SK-N-SH (cell line): ENCODE results near the gene RASAL3. TPM values are rescaled to one million over a fixed set of nuclear protein-coding genes. Genes with fewer than 3 reads are reported as not detected.

Source experiments
- CTCF ChIA-PET: fragments of 300-600, 350-600 bp; formaldehyde crosslinking; extraction: SDS; loops from one replicate; lab custom pipeline; 2021; lab: Yijun Ruan, JAX
- POLR2A ChIA-PET: fragments of 350-600 bp; sonication (Branson Sonifier 250); formaldehyde crosslinking; extraction: SDS; loops from one replicate; lab custom pipeline; 2020; ENCODE audit warnings: antibody characterized with exemption, inconsistent platforms; lab: Yijun Ruan, JAX
- DNase-seq: peaks from one replicate; pipeline ENCODE4 v3.0.0; 2012
- H2AFZ ChIP-seq: fragments of 200-600 bp; sonication (generic); 2 replicates; pipeline ENCODE4 v1.8.1; 2016; ENCODE audit warnings: antibody characterized with exemption, mild to moderate bottlenecking, low read depth
- H3F3A ChIP-seq: fragments of 200-600 bp; sonication (generic); replicated peaks from 2 replicates; pipeline ENCODE3; 2016; ENCODE audit warnings: antibody characterized with exemption, mild to moderate bottlenecking; ENCODE audit not compliant: insufficient read depth
- H3K27ac ChIP-seq, 2 experiments: fragments of 200-500 bp in 1 of 2; fragments of 200-600 bp in 1 of 2; sonication (Bioruptor generic) in 1 of 2; sonication (generic), shearing (Covaris generic) in 1 of 2; 2 replicates each; pipeline versions ENCODE4 v1.5.1 to v1.6.1; 2014 to 2016; ENCODE audit warnings: low read depth in 2 of 2, inconsistent platforms in 1 of 2, low read length in 1 of 2, mild to moderate bottlenecking in 1 of 2, mixed read lengths in 1 of 2
- H3K27me3 ChIP-seq: fragments of 200-600 bp; sonication (generic), shearing (Covaris generic); 2 replicates; pipeline ENCODE4 v1.6.1; 2016; ENCODE audit warnings: mixed run types; ENCODE audit not compliant: insufficient read depth
- H3K36me3 ChIP-seq, 2 experiments: fragments of 200-500 bp in 1 of 2; fragments of 200-600 bp in 1 of 2; sonication (Bioruptor generic) in 1 of 2; sonication (generic) in 1 of 2; replicated peaks in 1 of 2; 2 replicates each; pipeline versions ENCODE3 to v1.5.1; 2014 to 2016; ENCODE audit warnings: low read length in 1 of 2, mild to moderate bottlenecking in 1 of 2; ENCODE audit not compliant: insufficient read depth in 2 of 2, control insufficient read depth in 1 of 2
- H3K4me1 ChIP-seq, 2 experiments: fragments of 200-500 bp in 1 of 2; fragments of 200-600 bp in 1 of 2; sonication (Bioruptor generic) in 1 of 2; sonication (generic), shearing (Covaris generic) in 1 of 2; 2 replicates each; pipeline versions ENCODE4 v1.5.1 to v1.6.1; 2014 to 2016; ENCODE audit warnings: low read depth in 1 of 2, low read length in 1 of 2, mixed run types in 1 of 2; ENCODE audit not compliant: insufficient read depth in 2 of 2, control insufficient read depth in 1 of 2
- H3K4me2 ChIP-seq: fragments of 200-600 bp; sonication (generic), shearing (Covaris generic); 2 replicates; pipeline ENCODE4 v1.6.1; 2017; ENCODE audit warnings: mixed run types
- H3K4me3 ChIP-seq, 2 experiments: fragments of 200-500 bp in 1 of 2; fragments of 200-600 bp in 1 of 2; sonication (Bioruptor generic) in 1 of 2; sonication (generic), shearing (Covaris generic) in 1 of 2; 2 replicates each; pipeline versions ENCODE4 v1.5.1 to v1.8.1; 2014 to 2016; ENCODE audit warnings: low read depth in 2 of 2, inconsistent platforms in 1 of 2, low read length in 1 of 2, mild to moderate bottlenecking in 1 of 2, mixed read lengths in 1 of 2, moderate library complexity in 1 of 2
- H3K79me2 ChIP-seq: fragments of 200-600 bp; sonication (generic); 2 replicates; pipeline ENCODE4 v1.8.1; 2017; ENCODE audit warnings: mild to moderate bottlenecking; ENCODE audit not compliant: insufficient read depth
- H3K9ac ChIP-seq: fragments of 200-600 bp; sonication (generic); 2 replicates; pipeline ENCODE4 v1.6.1; 2017; ENCODE audit warnings: mixed run types
- H3K9me2 ChIP-seq: fragments of 200-600 bp; sonication (generic); 2 replicates; pipeline ENCODE4 v1.6.1; 2017; ENCODE audit warnings: mixed run types
- H3K9me3 ChIP-seq: fragments of 200-600 bp; sonication (generic); 2 replicates; pipeline ENCODE4 v1.6.1; 2017; ENCODE audit warnings: mixed run types, mild to moderate bottlenecking, moderate library complexity
- H4K20me1 ChIP-seq: fragments of 200-600 bp; sonication (generic); 2 replicates; pipeline ENCODE4 v1.6.1; 2017; ENCODE audit warnings: mild to moderate bottlenecking, mixed run types; ENCODE audit not compliant: insufficient read depth
- CHD2 ChIP-seq: fragments of 150-350 bp; IDR thresholded peaks from 2 replicates; pipeline ENCODE4 v1.6.1; 2018; ENCODE audit warnings: low read length; ENCODE audit not compliant: partially characterized antibody
- CTCF ChIP-seq: fragments of 200-600 bp; sonication (generic); IDR thresholded peaks from 2 replicates; pipeline ENCODE4 v1.6.1; 2017; ENCODE audit warnings: antibody characterized with exemption, mild to moderate bottlenecking, moderate library complexity
- ELF1 ChIP-seq: IDR thresholded peaks from 2 replicates; pipeline ENCODE4 v1.4.0; 2012
- EP300 ChIP-seq, 2 experiments: IDR thresholded peaks; 2 replicates each; pipeline versions ENCODE4 v1.4.0 to v1.6.1; 2012; ENCODE audit warnings: borderline replicate concordance in 1 of 2, low read depth in 1 of 2, low read length in 1 of 2
- EZH2phosphoT487 ChIP-seq: fragments of 200-600 bp; sonication (generic); IDR thresholded peaks from 2 replicates; pipeline ENCODE4 v1.6.1; 2017; ENCODE audit warnings: low read depth, mixed run types, mild to moderate bottlenecking, antibody characterized with exemption, moderate library complexity, borderline replicate concordance
- FOXJ3 ChIP-seq: sonication (generic); formaldehyde crosslinking; IDR thresholded peaks from 2 replicates; pipeline ENCODE4 v1.5.1; 2020; ENCODE audit warnings: mild to moderate bottlenecking, missing genetic modification reagents
- FOXM1 ChIP-seq: IDR thresholded peaks from 2 replicates; pipeline ENCODE4 v1.4.0; 2012; ENCODE audit warnings: low read depth, mild to moderate bottlenecking
- GATA2 ChIP-seq: sonication (generic); formaldehyde crosslinking; IDR thresholded peaks from 2 replicates; pipeline ENCODE4 v1.5.0; 2020; ENCODE audit warnings: mild to moderate bottlenecking, missing genetic modification reagents
- JUND ChIP-seq: IDR thresholded peaks from 2 replicates; pipeline ENCODE4 v1.4.0; 2012
- MEF2A ChIP-seq: IDR thresholded peaks from 2 replicates; pipeline ENCODE4 v1.4.0; 2012; ENCODE audit warnings: low read depth, borderline replicate concordance
- MXI1 ChIP-seq: IDR thresholded peaks from 2 replicates; pipeline ENCODE4 v1.6.1; 2012; ENCODE audit warnings: mild to moderate bottlenecking, low read depth, low read length, improper control_type of control experiment
- RCOR1 ChIP-seq: fragments of 150-350 bp; IDR thresholded peaks from 2 replicates; pipeline ENCODE4 v1.6.1; 2017; ENCODE audit warnings: antibody characterized with exemption, low read length
- RFX5 ChIP-seq: IDR thresholded peaks from 2 replicates; pipeline ENCODE4 v1.6.1; 2012; ENCODE audit warnings: mild to moderate bottlenecking, improper control_type of control experiment, low read length
- SIN3A ChIP-seq: IDR thresholded peaks from 2 replicates; pipeline ENCODE4 v1.6.1; 2012; ENCODE audit warnings: low read depth, mild to moderate bottlenecking, low read length, moderate library complexity, borderline replicate concordance
- SMC3 ChIP-seq: IDR thresholded peaks from 2 replicates; pipeline ENCODE4 v1.6.1; 2012; ENCODE audit warnings: low read depth, low read length, improper control_type of control experiment
- TAF1 ChIP-seq: IDR thresholded peaks from 2 replicates; pipeline ENCODE4 v1.6.1; 2012; ENCODE audit warnings: low read depth, mild to moderate bottlenecking, low read length, moderate library complexity, borderline replicate concordance
- TEAD4 ChIP-seq: IDR thresholded peaks from 2 replicates; pipeline ENCODE4 v1.4.0; 2012; ENCODE audit warnings: mild to moderate bottlenecking, borderline replicate concordance; ENCODE audit not compliant: insufficient read depth
- USF1 ChIP-seq: IDR thresholded peaks from 2 replicates; pipeline ENCODE4 v1.4.0; 2012; ENCODE audit warnings: low read depth, borderline replicate concordance
- USF2 ChIP-seq: fragments of 150-350 bp; IDR thresholded peaks from 2 replicates; pipeline ENCODE4 v1.6.1; 2017; ENCODE audit warnings: antibody characterized with exemption, low read length, low read depth, borderline replicate concordance
- ZBTB33 ChIP-seq: IDR thresholded peaks from 2 replicates; pipeline ENCODE4 v1.4.0; 2012; ENCODE audit warnings: low read depth, borderline replicate concordance
- WGBS: methylation state at CpG from one replicate; pipeline ENCODE4 v1.1.6; 2017; ENCODE audit warnings: low lambda C conversion rate; 5-methylcytosine and 5-hydroxymethylcytosine counted together
- polyA plus RNA-seq, 3 experiments: library from polyadenylated mRNA; depleted of rRNA; stranded (reverse); fragments of >200 nt; gene quantifications; 2 replicates each; pipeline ENCODE4 v1.2.3, GENCODE V29; 2012

The RASAL3 gene
- polyA plus RNA-seq, 1 of the 3 experiments (the other 2 are of a cell fraction), result 0.02 TPM

- no peaks in the 10 kb centered on the region for H3K9me3 ChIP-seq
- POLR2A ChIA-PET, result interaction anchor here (1.7 kb wide), 1 partner anchor 10 kb away, joined by 6 read pairs; the partner anchor contains the start of gene AKAP8L
- peaks cover 5 to 28% of the 10 kb centered on the region in 2 experiments; a peak in 2 of 4 replicates for H3K4me1 ChIP-seq
- H3K4me2 ChIP-seq, result no peak overlapping the region
- H2AFZ ChIP-seq, result no peak overlapping the region
- no peak overlapping the region for H3K9ac ChIP-seq
- H3K4me3 ChIP-seq, result no peak overlapping the region
- DNase-seq, result no peak
- 89% methylated on average over 7 of the region's 22 CpGs for WGBS
- TF ChIP-seq EZH2phosphoT487 (no peak), ELF1 (no peak), TAF1 (no peak)
- TF ChIP-seq, all 33 proteins: peak for 0
- CTCF ChIA-PET, result interaction anchor here (3.9 kb wide), 1 partner anchor 10 kb away, joined by 12 read pairs; the partner anchor contains the start of gene AKAP8L
- Histone ChIP-seq H3K27me3 (no peaks in the 10 kb centered on the region), H4K20me1 (peaks cover 17% of the 10 kb centered on the region; the same call in 1 of the 2 replicates), H3K79me2 (peaks cover 42% of the 10 kb centered on the region), H3F3A (no peaks in the 10 kb centered on the region), H3K27ac (no peak overlapping the region), H3K9me2 (no peaks in the 10 kb centered on the region), H3K36me3 (peaks cover 13 to 54% of the 10 kb centered on the region in 2 experiments)
Observed at GRCh38 chr19:15428956-15429824, 35.2 kb downstream of the RASAL3 start.

- 96% methylated on average over 12 of the region's 35 CpGs for WGBS
- ChIA-PET CTCF (interaction anchor here (3.9 kb wide), 1 partner anchor 8 kb away, joined by 12 read pairs; the partner anchor contains the start of gene AKAP8L), POLR2A (no interaction called here)
- Histone ChIP-seq H3K79me2 (peaks cover 42% of the 10 kb centered on the region), H3K4me3 (no peak overlapping the region), H3K4me2 (no peak overlapping the region), H3F3A (no peaks in the 10 kb centered on the region), H3K4me1 (peaks cover 5 to 25% of the 10 kb centered on the region in 2 experiments; a peak in 2 of 4 replicates), H3K9me2 (no peaks in the 10 kb centered on the region), H3K9ac (no peak overlapping the region), H2AFZ (no peak overlapping the region), H3K36me3 (peaks cover 24 to 62% of the 10 kb centered on the region in 2 experiments), H3K27ac (no peak overlapping the region), H4K20me1 (peaks cover 17% of the 10 kb centered on the region; the same call in 1 of the 2 replicates), H3K27me3 (no peaks in the 10 kb centered on the region), H3K9me3 (no peaks in the 10 kb centered on the region)
- DNase-seq, result no peak
- TF ChIP-seq SIN3A, result no peak
- TF ChIP-seq RFX5, result no peak
- TF ChIP-seq MEF2A, result no peak
- TF ChIP-seq USF1, result no peak
- TF ChIP-seq TAF1, result no peak
- TF ChIP-seq FOXJ3 (CRISPR knock-in tag), result no peak
- no peak for TF ChIP-seq JUND
- TF ChIP-seq GATA2, result no peak
- no peak for TF ChIP-seq CTCF
- no peak for TF ChIP-seq EP300 (IDR thresholded peaks at IDR 0.05; ENCODE audit: borderline replicate concordance in 1 of 2, low read depth in 1 of 2, low read length in 1 of 2)
- no peak for TF ChIP-seq USF2
- no peak for TF ChIP-seq CHD2
- no peak for TF ChIP-seq MXI1
- TF ChIP-seq SMC3, result no peak
- TF ChIP-seq FOXM1, result no peak
- no peak for TF ChIP-seq TEAD4
- no peak for TF ChIP-seq ELF1
- TF ChIP-seq RCOR1, result no peak
- TF ChIP-seq ZBTB33, result no peak
Observed at GRCh38 chr19:15427991-15428471, 36.3 kb downstream of the RASAL3 start.
